Thymus (tissue), 11 donors: ENCODE data around the gene TMEM108. TPM values are rescaled to one million over a fixed set of nuclear protein-coding genes. Genes with fewer than 3 reads are reported as not detected.

Source experiments
- DNase-seq, 9 donors: peaks; one replicate each; pipeline ENCODE4 v3.0.0-alpha.2; 2013; ENCODE audit warnings: low spot score in 9 of 9, low read depth in 6 of 9, missing footprints in 1 of 9
- H3K27ac ChIP-seq, 2 donors: one replicate each; pipeline ENCODE4 v1.5.1; 2013; ENCODE audit warnings: control low read depth in 1 of 2, low read depth in 1 of 2, low read length in 1 of 2, mild to moderate bottlenecking in 1 of 2, moderate library complexity in 1 of 2
- H3K27me3 ChIP-seq, 2 donors: one replicate each; pipeline ENCODE4 v1.5.1; 2013; ENCODE audit warnings: low read length in 1 of 2; ENCODE audit not compliant: control insufficient read depth in 2 of 2, insufficient read depth in 1 of 2
- H3K36me3 ChIP-seq, 2 donors: one replicate each; pipeline ENCODE4 v1.5.1; 2013; ENCODE audit warnings: low read length in 1 of 2, mild to moderate bottlenecking in 1 of 2, moderate library complexity in 1 of 2; ENCODE audit not compliant: control insufficient read depth in 2 of 2, insufficient read depth in 2 of 2
- H3K4me1 ChIP-seq, 2 donors: one replicate each; pipeline ENCODE4 v1.5.1; 2013; ENCODE audit warnings: low read length in 2 of 2; ENCODE audit not compliant: control insufficient read depth in 2 of 2, insufficient read depth in 2 of 2
- H3K4me3 ChIP-seq, 2 donors: one replicate each; pipeline ENCODE4 v1.5.1; 2013; ENCODE audit warnings: low read length in 2 of 2, control low read depth in 1 of 2, mild to moderate bottlenecking in 1 of 2
- H3K9me3 ChIP-seq, 2 donors: one replicate each; pipeline ENCODE4 v1.5.1; 2013; ENCODE audit warnings: low read length in 1 of 2, mild to moderate bottlenecking in 1 of 2; ENCODE audit not compliant: control insufficient read depth in 2 of 2, insufficient read depth in 1 of 2
- WGBS: extraction: QIAGEN DNeasy Blood & Tissue Kit; methylation state at CpG from one replicate; pipeline ENCODE4 v1.1.7; 2013; 5-methylcytosine and 5-hydroxymethylcytosine counted together
- polyA plus RNA-seq: library from polyadenylated mRNA; stranded (reverse); fragments of 200-250 nt; gene quantifications from one replicate; pipeline ENCODE4 v1.2.3, GENCODE V29; 2013
- total RNA-seq: library from RNA; stranded (reverse); fragments of 120-200 nt; gene quantifications from one replicate; pipeline ENCODE4 v1.2.4, GENCODE V29; 2013
- donor health status: healthy.

Gene TMEM108
- total and polyA plus RNA-seq, 2 donors: 0.33 to 0.50 TPM

GRCh38 chr3:133093366-133093765, 55.2 kb downstream of the TMEM108 start:
- Histone ChIP-seq H3K4me3 (no peak overlapping the region), H3K27ac (no peak overlapping the region), H3K27me3 (no peaks in the 10 kb centered on the region), H3K36me3 (no peaks in the 10 kb centered on the region), H3K4me1 (no peaks in the 10 kb centered on the region), H3K9me3 (no peaks in the 10 kb centered on the region)
- DNase-seq: no peak
- WGBS: 90% methylated on average over 1 of the region's 1 CpG

GRCh38 chr3:133096900-133097613, 58.9 kb downstream of the TMEM108 start:
- DNase-seq: no peak
- H3K4me3 ChIP-seq: no peak overlapping the region
- H3K27ac ChIP-seq: no peak overlapping the region
- no peaks in the 10 kb centered on the region for H3K36me3 ChIP-seq
- WGBS: 77% methylated on average over 3 of the region's 3 CpGs
- no peaks in the 10 kb centered on the region for H3K4me1 ChIP-seq
- H3K9me3 ChIP-seq: no peaks in the 10 kb centered on the region
- H3K27me3 ChIP-seq: no peaks in the 10 kb centered on the region

DNA sequence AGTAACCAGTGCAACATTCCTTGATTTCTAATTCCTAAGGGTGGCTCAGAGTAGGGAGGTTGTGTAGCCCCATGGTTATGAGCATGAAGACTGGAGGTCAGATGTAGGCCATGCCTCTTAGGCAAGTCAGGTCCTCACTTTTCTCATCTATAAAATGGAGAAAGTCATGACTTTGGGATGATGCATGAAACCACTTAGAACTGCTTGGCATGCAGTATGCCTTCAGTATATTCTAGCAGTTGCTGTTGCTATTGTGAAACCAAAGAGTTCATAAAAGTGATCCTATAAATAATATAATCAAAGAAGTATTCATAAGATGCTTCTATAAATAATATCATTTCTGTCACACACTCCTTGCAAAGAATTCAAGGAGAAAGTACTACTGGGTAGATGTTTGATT, 65.5 kb downstream of the TMEM108 start:
- no peaks in the 10 kb centered on the region for H3K36me3 ChIP-seq
- H3K4me1 ChIP-seq: no peaks in the 10 kb centered on the region
- H3K27ac ChIP-seq: no peak overlapping the region
- no peaks in the 10 kb centered on the region for H3K27me3 ChIP-seq
- no peak for DNase-seq
- no peaks in the 10 kb centered on the region for H3K9me3 ChIP-seq
- H3K4me3 ChIP-seq: no peak overlapping the region

- Histone ChIP-seq H3K4me1 (no peaks in the 10 kb centered on the region), H3K9me3 (no peaks in the 10 kb centered on the region), H3K27me3 (no peaks in the 10 kb centered on the region), H3K36me3 (no peaks in the 10 kb centered on the region), H3K27ac (no peak overlapping the region), H3K4me3 (no peak overlapping the region)
- WGBS: 97% methylated on average over 1 of the region's 1 CpG
- no peak for DNase-seq
These were observed 68.0 kb downstream of the TMEM108 start for GRCh38 chr3:133106169-133106568.

DNA sequence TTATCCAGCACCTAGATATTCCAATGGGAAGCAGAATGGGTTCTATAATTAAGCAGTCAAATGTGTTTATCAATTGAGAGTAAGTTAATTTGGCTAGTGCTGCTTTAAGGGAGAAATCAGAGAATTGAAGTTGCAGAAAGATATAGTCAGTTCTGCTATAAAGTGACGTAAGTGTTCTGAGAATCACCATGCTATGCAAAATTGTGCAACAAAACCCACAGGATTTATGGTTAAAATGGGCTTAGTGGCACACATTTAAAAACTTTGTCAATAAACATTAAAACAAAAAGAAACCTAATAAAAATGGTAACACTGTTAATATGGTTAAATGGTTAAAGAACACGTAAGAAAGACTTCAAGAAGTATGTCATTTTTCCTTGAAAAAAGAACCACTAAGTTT, 74.5 kb downstream of the TMEM108 start:
- 98% methylated on average over 2 of the region's 2 CpGs for WGBS
- no peak overlapping the region for H3K27ac ChIP-seq

DNA sequence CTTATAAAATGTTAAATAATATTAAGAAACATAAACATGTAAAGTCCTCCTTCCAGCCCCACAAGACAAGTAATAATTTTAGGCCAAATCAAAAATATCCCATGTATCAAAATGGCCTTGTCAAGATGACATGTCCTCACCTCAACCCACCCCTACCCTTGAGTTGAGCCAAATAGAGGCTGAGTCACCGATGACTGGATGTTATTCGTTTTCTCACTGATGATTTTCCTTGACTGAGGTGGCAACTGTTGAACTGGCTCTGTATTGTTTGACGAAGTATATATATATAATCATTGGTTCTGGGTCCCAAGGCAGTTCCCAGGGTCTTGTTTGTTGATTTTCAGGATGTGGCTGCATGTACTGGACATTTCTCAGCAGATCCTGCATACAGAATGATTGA, 75.3 kb downstream of the TMEM108 start:
- Histone ChIP-seq H3K27ac (no peak overlapping the region), H3K4me3 (no peak overlapping the region), H3K36me3 (no peaks in the 10 kb centered on the region), H3K9me3 (no peaks in the 10 kb centered on the region), H3K27me3 (no peaks in the 10 kb centered on the region), H3K4me1 (no peaks in the 10 kb centered on the region)
- 93% methylated on average over 3 of the region's 3 CpGs for WGBS
- no peak for DNase-seq

More for the DNA sequence above, 74.5 kb downstream of the TMEM108 start:
- H3K9me3 ChIP-seq: no peaks in the 10 kb centered on the region
- no peaks in the 10 kb centered on the region for H3K36me3 ChIP-seq
- no peaks in the 10 kb centered on the region for H3K27me3 ChIP-seq
- H3K4me3 ChIP-seq: no peak overlapping the region
- H3K4me1 ChIP-seq: no peaks in the 10 kb centered on the region
- DNase-seq: no peak

DNA sequence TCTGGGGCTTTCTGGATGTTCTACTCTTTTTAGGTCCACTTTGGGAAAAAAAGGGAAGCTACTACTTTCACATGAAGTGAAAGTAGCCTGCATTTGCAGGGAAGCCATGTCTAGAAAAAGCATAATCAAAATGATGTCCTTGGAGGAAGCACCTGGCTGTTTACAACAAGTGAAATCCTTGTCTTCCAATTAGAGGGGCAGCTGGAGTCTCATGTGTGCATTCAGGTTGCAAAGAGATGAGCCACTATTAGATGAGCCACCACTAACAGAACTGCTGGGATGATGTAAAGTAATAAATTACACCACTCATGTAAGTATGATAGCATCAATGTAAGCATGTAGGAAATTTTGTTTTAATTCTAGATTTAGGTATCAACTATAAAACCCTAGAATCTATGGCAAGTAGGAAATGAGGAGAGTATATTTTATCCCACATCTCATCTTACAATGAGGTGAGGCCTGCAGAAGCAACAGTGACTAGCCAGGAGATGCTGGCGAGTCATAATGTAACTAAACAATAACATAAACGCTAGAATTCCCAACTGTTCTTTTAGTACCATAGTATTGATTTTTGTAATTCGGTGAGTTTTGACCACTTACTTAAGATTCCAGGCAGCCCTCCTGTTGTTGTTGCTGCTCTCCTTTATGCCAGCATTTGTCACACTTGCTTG, 75.9 kb downstream of the TMEM108 start:
- no peak for DNase-seq
- Histone ChIP-seq H3K36me3 (no peaks in the 10 kb centered on the region), H3K9me3 (no peaks in the 10 kb centered on the region), H3K27ac (no peak overlapping the region), H3K27me3 (no peaks in the 10 kb centered on the region), H3K4me3 (no peak overlapping the region), H3K4me1 (no peaks in the 10 kb centered on the region)
- WGBS: 95% methylated on average over 3 of the region's 3 CpGs

DNA sequence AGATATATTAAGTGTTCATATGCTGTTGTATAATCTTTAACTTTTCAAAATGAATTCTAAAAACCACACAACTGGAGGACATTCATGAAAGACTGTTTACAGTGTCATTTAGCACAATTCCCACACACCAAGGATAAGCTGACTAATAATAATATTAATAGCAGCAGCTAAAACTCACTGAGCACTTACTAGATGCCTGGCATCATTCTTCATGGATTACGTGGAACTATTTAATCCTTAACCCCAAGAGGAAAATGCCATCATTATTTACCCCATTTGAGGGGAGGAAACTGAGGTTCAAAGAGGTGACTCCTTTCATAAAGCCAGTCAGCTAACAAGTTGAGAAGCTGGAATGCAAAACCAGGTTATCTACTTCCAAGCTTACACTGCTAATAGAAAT, 77.0 kb downstream of the TMEM108 start:
- Histone ChIP-seq H3K27me3 (no peaks in the 10 kb centered on the region), H3K4me3 (no peak overlapping the region), H3K27ac (no peak overlapping the region), H3K36me3 (no peaks in the 10 kb centered on the region), H3K4me1 (no peaks in the 10 kb centered on the region), H3K9me3 (no peaks in the 10 kb centered on the region)
- no peak for DNase-seq
- 94% methylated on average over 1 of the region's 1 CpG for WGBS

- Histone ChIP-seq H3K4me3 (no peak overlapping the region), H3K9me3 (no peaks in the 10 kb centered on the region), H3K4me1 (no peaks in the 10 kb centered on the region), H3K36me3 (no peaks in the 10 kb centered on the region), H3K27me3 (no peaks in the 10 kb centered on the region), H3K27ac (no peak overlapping the region)
- no peak for DNase-seq
These were observed 79.2 kb downstream of the TMEM108 start for GRCh38 chr3:133117342-133117741.
